Stimulated activated CD4-positive, alpha-beta T cell treated with anti-CD3 and anti-CD28 coated beads, Interleukin-12 subunit alpha, Interleukin-12 subunit beta, amount 100 ng/mL, for 4 hours (primary cell): ENCODE results near the gene DCST2.

ENCODE experiments used
- DNase-seq: peaks from one replicate; pipeline ENCODE4 v3.0.0-alpha.2; 2020

Gene DCST2

GRCh38 chr1:155033524-155033923 lies at the start of gene DCST2, which contains the start of gene DCST1:
TSS of gene DCST2 (minus strand) at chr1:155033781. CDS start at chr1:155033701, 80 bp downstream.
TSS of gene DCST1 (plus strand) at chr1:155033824. CDS start at chr1:155034037, 213 bp downstream.
- no peak for DNase-seq

DNA sequence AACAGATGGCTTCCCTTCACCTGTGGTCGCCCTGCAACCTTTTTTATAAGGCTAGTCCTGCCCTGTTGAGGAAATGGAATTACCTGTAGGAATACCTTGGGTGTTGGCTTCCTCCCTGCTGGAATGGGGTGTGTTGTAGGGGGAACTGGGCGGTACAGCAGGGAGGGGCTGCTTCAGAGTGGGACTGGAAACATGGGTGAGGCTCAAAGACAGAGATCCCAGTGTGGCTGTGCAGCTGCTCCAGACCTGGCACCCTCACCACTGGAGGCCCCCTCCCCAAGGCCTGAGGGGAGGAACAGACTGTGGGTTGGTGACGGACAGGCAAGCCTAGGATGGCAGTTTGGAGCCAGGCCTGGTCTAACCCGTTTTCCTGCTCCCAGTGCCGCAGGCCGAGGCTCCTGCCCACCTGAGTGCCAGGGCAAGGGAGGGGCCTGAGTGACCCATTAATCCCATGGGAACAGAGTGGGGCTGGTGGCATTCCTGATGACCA lies 49.5 kb upstream of the DCST2 start:
- no peak for DNase-seq

GRCh38 chr1:155082301-155083051 lies 48.9 kb upstream of the DCST2 start:
- no peak for DNase-seq

GRCh38 chr1:155081472-155082300 lies 48.1 kb upstream of the DCST2 start:
- DNase-seq: no peak

DNA sequence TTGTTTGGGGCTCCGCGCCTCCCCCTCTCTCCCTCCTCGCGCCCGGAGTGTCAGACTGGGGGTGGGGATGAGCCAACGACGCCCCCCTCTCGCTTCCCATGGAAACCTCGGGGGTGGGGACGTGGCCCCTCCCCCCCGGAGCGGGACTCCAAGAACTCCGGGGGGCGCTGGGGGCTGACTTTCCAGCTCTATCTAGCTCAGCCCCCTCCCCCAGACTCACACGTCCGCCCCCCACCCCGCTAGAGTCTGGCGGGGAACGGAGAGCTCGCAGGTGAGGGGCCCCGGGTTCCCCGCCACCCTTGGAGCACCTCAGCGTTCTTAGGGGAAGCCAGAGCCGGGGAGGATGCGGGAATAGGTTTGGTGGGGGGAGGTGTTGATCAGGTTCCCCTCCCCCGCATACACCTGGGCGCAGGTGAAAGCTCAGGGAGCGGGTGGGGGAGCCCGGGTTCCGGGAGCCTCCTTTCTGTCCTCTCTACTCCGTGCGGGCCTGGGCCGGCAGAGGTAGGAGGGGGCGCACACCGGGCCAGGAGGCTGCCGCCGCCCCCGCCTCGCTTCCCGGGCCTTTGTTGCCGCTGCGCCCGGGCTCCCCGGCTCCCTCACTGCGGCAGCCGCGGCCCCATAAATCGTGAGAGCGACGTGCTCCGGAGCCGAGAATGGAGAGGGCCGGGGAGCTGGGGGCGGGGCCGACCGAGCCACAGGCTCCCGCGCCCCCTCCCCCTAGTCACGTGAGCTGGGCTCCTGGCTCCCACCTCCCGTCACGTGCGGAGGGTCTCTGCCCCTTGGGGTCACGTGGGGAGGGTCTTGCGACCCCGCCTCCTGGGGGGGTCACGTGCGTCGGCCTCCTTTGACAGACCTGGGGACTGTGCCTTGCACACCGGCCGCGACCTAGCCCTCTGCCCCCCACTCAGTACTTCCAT lies 47.0 kb upstream of the DCST2 start:
- no peak for DNase-seq

DNA sequence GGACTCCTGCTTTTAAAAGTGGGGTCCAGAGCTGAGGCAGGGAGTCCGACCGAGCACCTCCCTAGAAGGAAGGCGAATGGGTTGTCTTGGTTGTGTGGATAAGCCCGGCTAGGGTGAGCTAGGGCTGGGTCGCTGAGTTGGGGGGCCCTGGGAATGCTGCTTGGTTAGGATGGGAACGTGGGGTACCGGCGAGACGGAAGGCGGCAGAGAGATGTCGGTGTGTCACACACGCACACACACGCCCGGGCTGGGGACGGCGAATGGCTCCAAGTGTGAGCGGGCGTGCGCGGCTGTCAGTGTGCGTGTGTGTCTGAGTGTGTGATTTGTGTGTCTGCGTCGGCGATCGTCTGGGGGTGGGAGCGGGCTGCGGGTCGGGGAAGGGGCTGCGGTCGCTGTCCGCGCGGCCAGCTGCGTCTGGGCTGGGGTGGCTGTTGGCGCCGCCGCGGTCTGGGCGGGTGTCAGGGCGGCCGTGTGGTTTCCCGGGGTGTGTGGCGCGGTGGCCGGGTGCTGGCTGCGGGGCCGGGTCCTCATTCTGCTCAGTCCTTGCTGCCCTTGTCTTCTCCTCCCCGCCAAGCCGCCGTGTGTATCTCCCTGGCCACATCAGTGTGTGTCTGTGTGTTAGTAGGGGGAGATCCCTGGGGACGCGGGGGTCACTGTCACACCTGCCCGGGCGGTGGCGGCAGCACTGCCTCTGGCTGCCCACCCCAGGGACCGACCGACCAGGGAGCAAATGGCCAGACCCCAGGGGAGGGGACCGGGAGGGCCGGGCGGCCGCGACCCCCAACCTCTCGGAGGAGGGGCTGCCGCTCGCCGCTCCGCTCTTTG lies 46.1 kb upstream of the DCST2 start:
- no peak for DNase-seq

DNA sequence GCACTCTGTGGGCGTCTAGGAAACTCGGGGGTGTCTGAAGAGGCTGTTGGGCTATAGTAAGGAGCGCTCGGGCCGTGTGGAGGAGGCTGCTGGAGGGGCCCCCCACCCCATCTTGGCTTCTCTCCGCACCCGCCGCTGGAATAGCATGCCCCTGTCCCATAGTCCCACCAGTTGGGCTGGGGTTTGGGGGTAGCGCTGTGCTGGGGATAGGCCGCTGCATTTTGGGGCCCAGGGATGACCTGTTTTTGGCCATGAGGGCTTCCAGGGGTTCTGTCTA lies 45.6 kb upstream of the DCST2 start:
- no peak for DNase-seq

DNA sequence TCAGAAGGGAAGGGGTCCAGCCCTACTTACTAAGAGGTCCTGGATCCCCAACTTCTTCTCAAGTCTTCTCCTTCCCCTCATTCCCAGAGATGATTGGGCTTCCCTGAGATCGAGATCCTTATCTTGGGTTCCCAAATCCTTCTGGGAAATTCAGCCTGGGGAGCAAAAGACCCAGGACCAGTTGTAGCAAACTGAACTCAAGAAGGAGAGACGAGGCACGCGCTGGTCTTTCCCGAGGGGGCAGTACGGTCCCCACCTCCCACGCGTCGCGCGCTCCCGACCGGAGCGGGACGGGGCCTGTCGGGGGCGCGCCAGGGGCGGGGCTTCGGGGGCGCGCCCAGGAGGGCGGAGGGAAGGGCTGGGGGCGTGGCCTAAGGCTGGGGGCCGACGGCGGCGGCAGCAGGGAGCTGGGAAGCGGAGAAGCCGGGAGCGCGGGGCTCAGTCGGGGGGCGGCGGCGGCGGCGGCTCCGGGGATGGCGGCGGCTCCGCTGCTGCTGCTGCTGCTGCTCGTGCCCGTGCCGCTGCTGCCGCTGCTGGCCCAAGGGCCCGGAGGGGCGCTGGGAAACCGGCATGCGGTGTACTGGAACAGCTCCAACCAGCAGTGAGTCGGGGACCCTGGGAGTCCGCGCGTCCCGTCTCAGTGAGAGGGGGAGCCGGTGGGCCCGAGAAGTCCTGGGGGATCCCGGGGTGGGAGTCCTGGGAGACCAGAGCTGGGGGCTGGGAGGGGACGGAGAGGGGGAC lies 45.1 kb upstream of the DCST2 start, which contains the start of gene EFNA3:
Gene EFNA3 (plus strand): TSS at position 369 of the 741 bp plus-strand sequence. CDS start 105 bp downstream, at position 474.
- peak; percentile 68 for DNase-seq

GRCh38 chr1:155077758-155078445 lies 44.3 kb upstream of the DCST2 start:
- no peak for DNase-seq

DNA sequence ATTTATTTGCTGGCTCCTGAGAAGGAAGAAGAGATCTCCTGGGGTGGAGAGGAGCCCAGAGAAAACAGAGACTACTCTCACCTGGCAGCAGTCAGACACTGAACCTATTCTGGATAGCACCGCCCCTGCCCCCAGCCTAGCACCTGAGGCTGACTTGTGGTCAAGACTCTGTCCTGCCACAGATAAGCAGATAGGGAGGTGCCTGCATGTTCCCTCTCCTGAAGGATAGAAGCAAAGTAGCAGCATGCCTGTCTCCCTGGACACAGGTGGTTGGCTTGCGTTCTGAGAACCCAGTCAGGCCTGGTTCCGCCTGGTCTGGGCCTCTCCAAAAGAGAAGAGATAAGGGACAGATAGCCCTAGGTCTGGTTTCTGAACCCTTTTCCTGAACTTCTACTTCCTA lies 43.8 kb upstream of the DCST2 start:
- no peak for DNase-seq

- no peak for DNase-seq
Measured at GRCh38 chr1:155076371-155076770, 42.8 kb upstream of the DCST2 start.

DNA sequence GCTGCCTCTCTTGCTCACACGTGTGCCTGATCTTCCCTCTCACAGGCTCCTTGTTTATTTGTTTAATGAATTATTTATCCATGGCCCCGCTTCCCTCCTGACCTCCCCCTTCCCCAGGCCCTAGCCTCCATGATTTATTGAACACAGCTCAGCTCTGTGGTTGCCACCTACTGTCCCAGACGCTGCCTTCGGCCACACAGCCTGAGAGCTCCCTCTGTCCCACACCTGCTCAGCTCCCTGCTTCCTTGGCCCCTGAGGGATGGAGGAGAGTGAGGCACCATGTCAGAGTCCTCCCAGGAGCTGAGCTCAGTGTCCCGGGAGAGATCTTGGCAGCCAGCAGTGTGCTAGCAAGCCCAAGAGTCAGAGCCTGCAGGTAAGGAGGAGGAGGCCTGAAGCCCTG lies 42.0 kb upstream of the DCST2 start:
- no peak for DNase-seq

DNA sequence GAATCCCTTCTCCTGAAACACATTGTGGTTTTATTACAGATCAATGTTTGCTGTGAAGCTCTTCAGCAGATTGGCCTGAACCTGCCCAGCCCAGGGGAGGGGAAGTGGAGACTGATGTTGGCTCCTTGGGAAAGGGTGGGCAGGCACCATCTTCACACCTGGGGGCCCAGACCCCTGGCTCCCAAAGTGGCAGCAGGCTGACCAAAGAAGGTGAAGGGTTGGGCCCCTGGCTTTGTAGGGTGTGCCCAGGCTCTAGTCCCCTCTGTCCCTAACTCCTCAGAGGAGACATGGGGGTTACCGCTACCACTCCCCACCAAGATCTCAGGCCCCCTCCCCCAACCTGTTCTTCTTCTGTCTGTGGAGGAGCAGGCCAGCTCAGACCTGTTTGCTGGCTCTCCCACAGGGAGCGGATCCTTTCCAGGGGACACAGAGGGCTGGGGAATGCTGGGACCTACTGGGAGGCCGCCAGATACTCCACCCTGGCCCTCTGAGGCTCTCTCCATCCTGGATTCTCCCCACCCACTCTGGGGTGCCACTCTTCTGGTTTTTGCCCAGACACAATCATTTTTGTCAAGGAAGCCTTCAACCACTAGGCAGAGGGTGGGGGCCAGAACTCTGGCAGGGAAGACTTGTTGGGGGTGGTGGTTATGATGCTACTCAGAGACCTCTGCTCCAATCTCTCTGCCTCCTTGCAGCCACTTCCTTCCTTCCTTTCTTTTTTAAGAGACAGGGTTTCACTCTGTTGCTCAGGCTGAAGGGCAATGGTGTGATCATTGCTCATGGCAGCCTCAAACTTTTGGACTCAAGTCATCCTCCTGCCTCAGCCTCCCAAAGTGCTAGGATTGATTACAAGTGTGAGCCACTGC lies 40.0 kb upstream of the DCST2 start:
- DNase-seq: no peak

- DNase-seq: no peak
Measured at GRCh38 chr1:155072531-155073289, 39.1 kb upstream of the DCST2 start.

DNA sequence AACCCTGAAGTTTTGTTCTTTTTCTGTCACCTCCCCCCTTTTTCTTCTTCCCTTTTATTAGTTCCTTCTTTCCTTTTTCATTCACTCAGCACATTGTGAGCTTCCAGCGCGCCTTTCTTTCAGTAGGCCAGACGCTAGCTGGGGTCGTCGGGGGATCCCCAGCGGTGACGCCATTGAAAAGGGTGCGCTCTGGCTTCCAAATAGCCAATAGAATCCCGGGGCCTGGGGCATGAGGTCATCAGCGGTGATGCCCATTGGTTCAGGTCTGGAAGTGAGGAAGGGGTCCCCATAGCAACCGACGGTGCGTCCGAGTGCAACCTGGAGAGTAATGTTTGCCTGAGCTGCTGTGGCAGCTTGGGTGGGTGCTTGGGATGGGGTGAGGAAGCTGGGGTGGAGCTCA lies 38.1 kb upstream of the DCST2 start:
- DNase-seq: no peak

DNA sequence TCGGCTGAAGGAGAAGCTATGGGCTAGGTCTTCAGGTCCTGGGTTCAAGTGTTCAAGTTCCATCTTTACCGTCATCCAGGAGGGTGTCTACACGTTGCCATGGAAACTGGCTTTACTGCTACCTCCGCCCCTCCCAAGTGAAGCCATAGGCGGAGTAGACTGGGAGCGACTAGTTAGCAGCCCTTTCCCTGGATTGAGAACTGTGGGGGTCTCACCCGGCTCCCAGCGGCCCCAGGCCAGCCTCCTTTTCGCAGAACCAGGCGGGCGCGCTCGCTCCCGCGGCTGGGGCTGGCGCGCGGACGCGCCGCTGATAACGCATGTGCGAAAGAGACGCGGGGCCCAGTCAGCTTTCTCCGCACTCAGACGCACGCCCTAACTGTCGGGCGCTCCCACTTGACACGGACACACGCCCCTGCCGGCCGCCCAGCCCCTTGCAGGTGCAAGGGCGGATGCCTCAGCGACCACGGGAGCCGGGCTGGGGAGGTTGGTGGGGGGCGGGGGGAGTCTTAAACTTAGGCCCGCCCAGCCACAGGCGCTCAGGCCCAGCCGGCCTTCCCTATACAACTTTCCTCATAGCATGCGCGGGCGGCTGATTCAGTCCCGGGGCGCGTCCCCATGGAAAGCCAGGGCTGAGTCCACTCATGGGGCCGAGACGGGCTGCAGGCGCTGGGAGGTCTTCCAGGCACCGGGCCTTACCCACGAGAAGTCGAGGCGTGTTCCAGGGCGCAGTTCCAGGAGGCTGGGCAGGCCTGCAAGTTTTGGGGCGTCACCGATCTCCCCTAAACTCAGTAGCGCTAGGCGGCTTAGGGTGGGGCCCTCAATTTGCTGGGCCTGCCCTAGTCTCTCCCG lies 37.4 kb upstream of the DCST2 start:
- DNase-seq: peak; percentile 69

DNA sequence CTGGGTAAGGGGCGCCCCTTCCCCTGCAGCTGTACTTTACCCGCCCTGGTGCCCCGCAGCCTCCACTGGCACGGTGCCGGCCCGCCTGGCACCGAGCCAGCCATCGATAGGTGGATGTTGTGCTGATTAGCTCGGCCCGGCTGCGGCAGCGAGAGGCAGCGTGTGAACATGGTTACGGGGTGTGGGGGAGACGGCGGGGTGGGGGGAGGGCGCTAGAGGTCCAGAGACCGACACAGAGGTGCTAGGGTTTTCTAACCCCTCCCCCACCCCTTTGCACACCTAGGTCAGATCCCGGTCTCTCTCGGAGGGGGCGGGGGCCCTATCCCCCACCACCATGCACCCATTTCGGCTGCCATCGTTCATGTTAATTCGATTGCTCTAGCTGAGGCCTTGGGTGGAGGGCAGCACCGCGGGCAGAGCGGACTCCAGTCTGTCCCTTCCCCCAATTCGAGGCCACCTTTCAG lies 36.6 kb upstream of the DCST2 start:
- no peak for DNase-seq
